HEK293T (cell line): ENCODE measurements around the gene SLC25A11.
A peak's percentile ranks its signal among the peaks of the same experiment; 100 is the strongest.

Experiments
- ARNT ChIP-seq: fragments of 450-650 bp; IDR thresholded peaks from 2 replicates; pipeline ENCODE4 v1.6.1; 2017; ENCODE audit warnings: mild to moderate bottlenecking
- ELF4 ChIP-seq: fragments of 450-650 bp; IDR thresholded peaks from 2 replicates; pipeline ENCODE4 v1.6.1; 2017; ENCODE audit warnings: antibody characterized with exemption
- FOXA1 ChIP-seq: fragments of 450-650 bp; IDR thresholded peaks from 2 replicates; pipeline ENCODE4 v1.6.1; 2016; ENCODE audit warnings: mild to moderate bottlenecking
- HDGF ChIP-seq: fragments of 450-650 bp; IDR thresholded peaks from 2 replicates; pipeline ENCODE4 v1.6.1; 2017; ENCODE audit warnings: antibody characterized with exemption, borderline replicate concordance
- NFRKB ChIP-seq: fragments of 450-650 bp; IDR thresholded peaks from 2 replicates; pipeline ENCODE4 v1.6.1; 2016; ENCODE audit warnings: mild to moderate bottlenecking, moderate library complexity
- SUZ12 ChIP-seq: fragments of 450-650 bp; IDR thresholded peaks from 2 replicates; pipeline ENCODE4 v1.6.1; 2016; ENCODE audit warnings: mild to moderate bottlenecking

DNA sequence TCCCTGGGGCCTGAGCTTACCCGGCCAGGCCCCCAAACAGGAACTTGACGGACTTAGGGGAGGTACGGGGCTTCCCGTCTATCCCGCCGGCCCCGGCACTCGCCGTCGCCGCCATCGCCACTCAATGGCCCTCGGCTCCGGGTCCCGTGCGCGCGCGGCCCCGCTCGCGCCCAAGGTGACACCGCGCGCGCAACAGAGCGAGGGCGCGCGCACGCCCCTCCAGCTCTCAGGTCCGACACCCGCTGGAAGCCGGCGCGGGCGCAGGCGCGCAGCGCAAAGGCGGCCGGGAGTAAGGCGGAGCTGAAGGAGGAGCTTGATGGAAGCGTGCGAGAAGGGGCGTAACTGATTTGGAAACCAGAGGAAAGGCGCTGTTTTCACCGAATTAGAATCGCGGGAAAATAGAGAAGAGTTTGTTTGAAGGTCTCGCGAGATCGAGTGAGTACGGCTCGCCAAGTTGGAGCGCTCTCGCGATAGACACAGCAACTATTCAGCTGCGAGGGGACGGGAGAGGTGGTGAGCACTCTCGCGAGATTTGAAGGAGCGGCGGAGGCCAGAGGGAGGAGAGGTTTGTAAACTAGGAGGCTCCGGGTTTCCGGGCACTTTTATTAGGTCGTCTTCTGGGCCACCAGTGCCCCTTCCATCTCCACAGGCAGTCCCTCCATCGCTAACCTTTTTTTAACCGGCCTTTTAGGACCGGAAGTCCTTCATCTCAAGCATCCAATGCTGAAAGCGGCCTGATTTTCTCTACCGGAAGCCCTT lies at the start of gene SLC25A11, which contains the start of gene RNF167:
- TF ChIP-seq FOXA1 = no peak
- peak; percentile 70 for TF ChIP-seq ELF4
- TF ChIP-seq SUZ12 = no peak
- no peak for TF ChIP-seq NFRKB
- no peak for TF ChIP-seq ARNT
- no peak for TF ChIP-seq HDGF
